HepG2 (cell line): Measurements from ENCODE around the gene ZAR1L. TPM values are rescaled to one million over a fixed set of nuclear protein-coding genes. Genes with fewer than 3 reads are reported as not detected.

ENCODE experiments used
- AHDC1 ChIP-seq: sonication (generic); formaldehyde crosslinking; IDR thresholded peaks from 2 replicates; pipeline ENCODE4 v1.5.1; 2020; ENCODE audit warnings: mild to moderate bottlenecking, missing genetic modification reagents, borderline replicate concordance
- ARID3A ChIP-seq: IDR thresholded peaks from 2 replicates; pipeline ENCODE4 v1.6.1; 2012; ENCODE audit warnings: low read depth, low read length, improper control_type of control experiment
- ASH2L ChIP-seq: fragments of 300-600, 200-600 bp; sonication (generic); IDR thresholded peaks from 2 replicates; pipeline ENCODE4 v1.7.0; 2017; ENCODE audit warnings: low read depth, mild to moderate bottlenecking, moderate library complexity, mixed read lengths, low read length; ENCODE audit not compliant: insufficient read length
- BATF2 ChIP-seq: sonication (generic); formaldehyde crosslinking; IDR thresholded peaks from 2 replicates; pipeline ENCODE4 v1.8.0; 2022; ENCODE audit warnings: mild to moderate bottlenecking, missing genetic modification reagents, moderate library complexity
- CHCHD3 ChIP-seq: sonication (generic); formaldehyde crosslinking; IDR thresholded peaks from 2 replicates; pipeline ENCODE4 v1.8.0; 2022; ENCODE audit warnings: mild to moderate bottlenecking, missing genetic modification reagents, moderate library complexity
- HMGXB4 ChIP-seq, 2 experiments: sonication (generic) in 1 of 2; formaldehyde crosslinking in 1 of 2; IDR thresholded peaks; 2 replicates each; pipeline versions ENCODE4 v1.4.0 to v1.6.1; 2018 to 2020; ENCODE audit warnings: missing genetic modification reagents in 2 of 2, borderline replicate concordance in 1 of 2, low read depth in 1 of 2, mild to moderate bottlenecking in 1 of 2, missing biosample characterization in 1 of 2
- HNF4G ChIP-seq, 2 experiments: sonication (generic) in 1 of 2; formaldehyde crosslinking in 1 of 2; IDR thresholded peaks; 2 replicates each; pipeline versions ENCODE4 v1.4.0 to v1.6.1; 2011 to 2020; ENCODE audit warnings: borderline replicate concordance in 2 of 2, low read depth in 2 of 2, mild to moderate bottlenecking in 2 of 2, low read length in 1 of 2, missing genetic modification reagents in 1 of 2, moderate library complexity in 1 of 2
- HNRNPL ChIP-seq: fragments of 200-400 bp; formaldehyde crosslinking; IDR thresholded peaks from 2 replicates; pipeline ENCODE4 v1.6.1; 2017; ENCODE audit warnings: mild to moderate bottlenecking, low read depth, low read length
- NPAS2 ChIP-seq: sonication (generic); formaldehyde crosslinking; IDR thresholded peaks from 2 replicates; pipeline ENCODE4 v1.8.0; 2022; ENCODE audit warnings: mild to moderate bottlenecking, missing genetic modification reagents, borderline replicate concordance
- RNF2 ChIP-seq: fragments of 450-650 bp; conservative IDR thresholded peaks from 2 replicates; pipeline ENCODE4 v1.6.1; 2016; ENCODE audit warnings: low read depth
- SCMH1 ChIP-seq: sonication (generic); formaldehyde crosslinking; IDR thresholded peaks from 2 replicates; pipeline ENCODE4 v1.9.0; 2021; ENCODE audit warnings: missing genetic modification reagents, mild to moderate bottlenecking, borderline replicate concordance
- SYNCRIP ChIP-seq: fragments of 200-400 bp; formaldehyde crosslinking; IDR thresholded peaks from 2 replicates; pipeline ENCODE4 v1.6.1; 2018; ENCODE audit warnings: mild to moderate bottlenecking, low read depth, low read length; ENCODE audit not compliant: insufficient read depth
- ZNF251 ChIP-seq: sonication (generic); formaldehyde crosslinking; IDR thresholded peaks from 2 replicates; pipeline ENCODE4 v1.9.0; 2021; ENCODE audit warnings: mild to moderate bottlenecking, missing genetic modification reagents
- ZNF607 ChIP-seq: sonication (generic); formaldehyde crosslinking; IDR thresholded peaks from 2 replicates; pipeline ENCODE4 v1.5.1; 2020; ENCODE audit warnings: missing genetic modification reagents, mild to moderate bottlenecking, borderline replicate concordance
- ZNF614 ChIP-seq: IDR thresholded peaks from 2 replicates; pipeline ENCODE4 v1.6.1; 2018; ENCODE audit warnings: missing biosample characterization, missing genetic modification reagents, inconsistent platforms, borderline replicate concordance
- ZNF644 ChIP-seq: IDR thresholded peaks from 2 replicates; pipeline ENCODE4 v1.6.1; 2016; ENCODE audit warnings: low read depth
- polyA plus RNA-seq, 8 experiments: library from polyadenylated mRNA; depleted of rRNA in 3 of 8; stranded (reverse) in 7 of 8; unstranded in 1 of 8; fragments of >200 nt; fragmentation: Illumina TruSeq in 4 of 8; extraction: Trizol in 4 of 8; gene quantifications; 2 replicates each; pipeline versions ENCODE4 v1.2.1 to v1.2.3, GENCODE V29; 2011 to 2016; ENCODE audit warnings: low read depth in 4 of 8, missing spikeins in 1 of 8, mixed read lengths in 1 of 8; ENCODE audit not compliant: insufficient read depth in 1 of 8
- total RNA-seq, 5 experiments: library from RNA; depleted of rRNA; stranded (reverse); fragments of >200 nt; fragmentation: Illumina TruSeq; extraction: Trizol; gene quantifications; 2 replicates each; pipeline ENCODE4 v1.2.3, GENCODE V29; 2016; ENCODE audit warnings: low read depth in 1 of 5

The ZAR1L gene
- total and polyA plus RNA-seq, 2 of the 13 experiments (the other 11 are each of a cell fraction or from before 2014, with no cell fraction given) = 0.09 TPM; not detected in 1

GRCh38 chr13:32310134-32310706 lies 4.9 kb downstream of the ZAR1L start (continued):
- TF ChIP-seq CHCHD3 (CRISPR knock-in tag) (no peak), ZNF644 (CRISPR knock-in tag) (no peak), SCMH1 (CRISPR knock-in tag) (no peak), ARID3A (no peak), HNRNPL (no peak), ZNF607 (CRISPR knock-in tag) (no peak), ZNF251 (CRISPR knock-in tag) (no peak), RNF2 (no peak), BATF2 (CRISPR knock-in tag) (no peak), HMGXB4 (CRISPR knock-in tag; IDR thresholded peaks at IDR 0.05; ENCODE audit: borderline replicate concordance in 1 of 2, low read depth in 1 of 2) (peak in 1 of 2 experiments; percentile 45; a peak in 1 of 4 replicates), ASH2L (no peak), SYNCRIP (no peak), NPAS2 (CRISPR knock-in tag) (no peak), HNF4G (IDR thresholded peaks at IDR 0.05; ENCODE audit: borderline replicate concordance, low read depth, low read length) (no peak), HNF4G (CRISPR knock-in tag; IDR thresholded peaks at IDR 0.05; ENCODE audit: borderline replicate concordance, low read depth) (no peak), AHDC1 (CRISPR knock-in tag) (no peak), ZNF614 (CRISPR knock-in tag) (no peak)
